ENCODE measurements around the gene KCNN3.

- TF ChIP-seq TAF1 (IDR thresholded peaks at IDR 0.05; ENCODE audit: borderline replicate concordance, low read depth, low read length) (no peak), POLR2AphosphoS5 (IDR thresholded peaks at IDR 0.05; ENCODE audit: low read depth, low read length) (no peak), POLR2A (IDR thresholded peaks at IDR 0.05; ENCODE audit: low read depth, low read length) (no peak)
Observed at GRCh38 chr1:154770897-154771594, 99.0 kb downstream of the KCNN3 start.
